Liver (tissue), 9 donors: Measurements from ENCODE around the gene CFAP61. TPM values are rescaled to one million over a fixed set of nuclear protein-coding genes. Genes with fewer than 3 reads are reported as not detected.
"Not testable (repeated sequence)": the region's sequence is repeated elsewhere in the genome, so short reads cannot be mapped to it uniquely, and the experiment has no call there.

Experiments used
- DNase-seq: peaks from one replicate; pipeline ENCODE4 v3.0.0-alpha.2; 2017; ENCODE audit warnings: low spot score
- H3K27ac ChIP-seq, 2 donors: one replicate each; pipeline ENCODE4 v1.7.0; 2013; ENCODE audit warnings: inconsistent platforms in 2 of 2, low read length in 2 of 2, control low read depth in 1 of 2, low read depth in 1 of 2, mild to moderate bottlenecking in 1 of 2
- H3K27me3 ChIP-seq, 4 donors: one replicate each; pipeline versions ENCODE4 v1.6.1 to v1.7.0; 2013; ENCODE audit warnings: low read length in 3 of 4, inconsistent platforms in 1 of 4, mild to moderate bottlenecking in 1 of 4, moderate library complexity in 1 of 4; ENCODE audit not compliant: control insufficient read depth in 4 of 4, insufficient read depth in 4 of 4
- H3K36me3 ChIP-seq, 4 donors: one replicate each; pipeline versions ENCODE4 v1.6.1 to v1.7.0; 2013; ENCODE audit warnings: low read length in 3 of 4, mild to moderate bottlenecking in 3 of 4, low read depth in 1 of 4, moderate library complexity in 1 of 4; ENCODE audit not compliant: control insufficient read depth in 4 of 4, insufficient read depth in 3 of 4
- H3K4me1 ChIP-seq, 4 donors: one replicate each; pipeline versions ENCODE4 v1.6.1 to v1.7.0; 2013; ENCODE audit warnings: low read length in 3 of 4, mild to moderate bottlenecking in 3 of 4, moderate library complexity in 1 of 4; ENCODE audit not compliant: control insufficient read depth in 4 of 4, insufficient read depth in 4 of 4
- H3K4me3 ChIP-seq, 3 donors: one replicate each; pipeline versions ENCODE4 v1.6.1 to v1.7.0; 2013; ENCODE audit warnings: low read length in 3 of 3, control low read depth in 1 of 3, low read depth in 1 of 3, mild to moderate bottlenecking in 1 of 3
- H3K9ac ChIP-seq, 2 donors: one replicate each; pipeline ENCODE4 v1.7.0; 2013; ENCODE audit warnings: low read length in 2 of 2, mild to moderate bottlenecking in 2 of 2, moderate library complexity in 2 of 2, control low read depth in 1 of 2, low read depth in 1 of 2
- H3K9me3 ChIP-seq, 4 donors: one replicate each; pipeline versions ENCODE4 v1.6.1 to v1.7.0; 2013; ENCODE audit warnings: low read length in 3 of 4; ENCODE audit not compliant: control insufficient read depth in 4 of 4
- ATF3 ChIP-seq: IDR thresholded peaks from 2 replicates; pipeline ENCODE4 v1.6.1; 2016; ENCODE audit warnings: antibody characterized with exemption
- CTCF ChIP-seq: fragments of 150-350 bp; IDR thresholded peaks from 2 replicates; pipeline ENCODE4 v1.5.1; 2017; ENCODE audit warnings: improper control_type of control experiment, low read depth, low read length; ENCODE audit not compliant: missing input control
- EGR1 ChIP-seq, 2 donors: IDR thresholded peaks; 2 replicates each; pipeline ENCODE4 v1.6.1; 2016 to 2018; ENCODE audit warnings: antibody characterized with exemption in 2 of 2, low read depth in 2 of 2
- FOXA1 ChIP-seq: IDR thresholded peaks from 2 replicates; pipeline ENCODE4 v1.6.1; 2016; ENCODE audit warnings: antibody characterized with exemption
- FOXA2 ChIP-seq: IDR thresholded peaks from 2 replicates; pipeline ENCODE4 v1.6.1; 2016; ENCODE audit warnings: antibody characterized with exemption
- GABPA ChIP-seq, 2 donors: IDR thresholded peaks in 1 of 2; conservative IDR thresholded peaks in 1 of 2; 2 replicates each; pipeline ENCODE4 v1.6.1; 2016; ENCODE audit warnings: antibody characterized with exemption in 2 of 2, mild to moderate bottlenecking in 1 of 2, moderate library complexity in 1 of 2
- HNF4A ChIP-seq, 2 donors: conservative IDR thresholded peaks; 2 replicates each; pipeline ENCODE4 v1.6.1; 2016; ENCODE audit warnings: antibody characterized with exemption in 2 of 2, mild to moderate bottlenecking in 2 of 2
- HNF4G ChIP-seq: IDR thresholded peaks from 2 replicates; pipeline ENCODE4 v1.6.1; 2016; ENCODE audit warnings: antibody characterized with exemption
- JUND ChIP-seq, 2 donors: IDR thresholded peaks; 2 replicates each; pipeline ENCODE4 v1.6.1; 2016; ENCODE audit warnings: antibody characterized with exemption in 2 of 2
- MAX ChIP-seq: IDR thresholded peaks from 2 replicates; pipeline ENCODE4 v1.6.1; 2016; ENCODE audit warnings: antibody characterized with exemption
- NR2F2 ChIP-seq: IDR thresholded peaks from 2 replicates; pipeline ENCODE4 v1.6.1; 2016; ENCODE audit warnings: antibody characterized with exemption
- RAD21 ChIP-seq, 2 donors: IDR thresholded peaks; 2 replicates each; pipeline ENCODE4 v1.6.1; 2016; ENCODE audit warnings: antibody characterized with exemption in 2 of 2, mild to moderate bottlenecking in 2 of 2
- RXRA ChIP-seq, 2 donors: IDR thresholded peaks; 2 replicates each; pipeline ENCODE4 v1.6.1; 2017 to 2018; ENCODE audit warnings: antibody characterized with exemption in 2 of 2, mild to moderate bottlenecking in 1 of 2
- SP1 ChIP-seq: IDR thresholded peaks from 2 replicates; pipeline ENCODE4 v1.6.1; 2018; ENCODE audit warnings: antibody characterized with exemption, mild to moderate bottlenecking
- TAF1 ChIP-seq: conservative IDR thresholded peaks from 2 replicates; pipeline ENCODE4 v1.6.1; 2016; ENCODE audit warnings: antibody characterized with exemption, mild to moderate bottlenecking
- YY1 ChIP-seq: IDR thresholded peaks from 2 replicates; pipeline ENCODE4 v1.6.1; 2016; ENCODE audit warnings: antibody characterized with exemption, mild to moderate bottlenecking
- WGBS: extraction: QIAGEN DNeasy Blood & Tissue Kit; methylation state at CpG from one replicate; pipeline ENCODE4 v1.1.7; 2013; 5-methylcytosine and 5-hydroxymethylcytosine counted together
- polyA plus RNA-seq, 2 donors: library from polyadenylated mRNA; stranded (reverse) in 1 of 2; unstranded in 1 of 2; fragments of 200-250 nt in 1 of 2; fragments of >200 nt in 1 of 2; fragmentation: Nextera tagmentation in 1 of 2; extraction: Ambion mirVana in 1 of 2; gene quantifications; one replicate each; pipeline versions ENCODE4 v1.2.1 to v1.2.3, GENCODE V29; 2013 to 2015
- total RNA-seq, 2 donors: library from RNA; depleted of rRNA; stranded (reverse); fragments of >200 nt; gene quantifications; one replicate each; pipeline ENCODE4 v1.2.3, GENCODE V29; 2014
- TF ChIP-seq, protein P1 (sequence below): IDR thresholded peaks from 2 replicates; pipeline ENCODE4 v1.6.1; 2016; ENCODE audit warnings: antibody characterized with exemption, mild to moderate bottlenecking
- TF ChIP-seq, protein P2 (sequence below): IDR thresholded peaks from 2 replicates; pipeline ENCODE4 v1.6.1; 2016; ENCODE audit warnings: antibody characterized with exemption
- donor health status: healthy.
- donor health status: healthy.
- donor health status: healthy.
- donor health status: healthy.
- donor health status: healthy.

CFAP61 gene
- total and polyA plus RNA-seq, 4 donors, result 0.05 TPM; not detected in 3

DNA sequence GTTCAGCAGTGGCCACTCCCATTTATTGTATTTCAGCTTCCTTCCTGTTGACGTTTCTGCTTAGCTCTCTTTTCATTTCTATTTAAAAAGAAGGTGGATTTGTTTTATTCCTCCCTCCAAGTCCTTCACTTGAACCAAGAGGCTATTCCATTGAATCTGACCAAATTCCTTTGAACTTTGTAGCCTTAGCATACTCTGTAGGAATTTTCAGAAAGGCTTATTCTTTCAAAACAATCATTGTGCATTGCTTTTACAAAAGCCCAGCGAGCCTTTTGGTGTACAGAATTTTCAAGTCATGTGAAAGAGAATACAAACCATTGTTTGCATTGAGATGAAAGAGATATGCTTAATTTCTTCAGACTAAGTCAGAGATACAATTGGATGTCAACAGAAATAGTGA is 164.6 kb downstream of the CFAP61 start (continued):
- TF ChIP-seq SP1 (no peak), FOXA1 (no peak)

DNA sequence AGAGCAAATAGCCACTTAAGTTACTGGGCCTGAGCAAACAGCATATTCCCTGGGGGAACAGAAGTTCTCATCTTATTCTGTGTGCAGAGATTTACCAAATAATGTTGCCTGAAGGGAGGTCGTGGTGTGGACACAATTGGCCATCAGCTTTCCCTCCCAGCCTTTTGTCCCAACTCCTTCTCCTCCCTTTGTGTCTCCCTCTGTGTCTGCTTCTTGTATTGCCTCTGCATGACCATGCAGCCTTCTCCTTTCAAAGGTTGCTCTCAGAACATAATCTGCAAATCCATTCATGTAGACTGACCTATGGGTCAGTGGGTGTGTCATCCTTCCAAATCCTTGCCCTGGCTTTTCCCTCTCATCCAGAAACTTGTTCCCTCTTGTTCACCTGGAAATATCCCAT is 165.3 kb downstream of the CFAP61 start:
- H3K9me3 ChIP-seq, result peaks cover 0 to 3% (median under 1%) of the 10 kb centered on the region in 4 donors
- H3K9ac ChIP-seq, result no peak overlapping the region
- H3K27me3 ChIP-seq, result peaks cover 0 to 7% (median 0%) of the 10 kb centered on the region in 4 donors
- WGBS, result 34% methylated on average over 1 of the region's 1 CpG
- no peak for TF ChIP-seq RXRA (IDR thresholded peaks at IDR 0.05)
- TF ChIP-seq HNF4G, result no peak
- no peak for TF ChIP-seq RAD21 (IDR thresholded peaks at IDR 0.05)
- TF ChIP-seq FOXA2, result no peak
- no peak for TF ChIP-seq GABPA (IDR thresholded peaks at IDR 0.05 in 1 of 2, conservative IDR thresholded peaks at IDR 0.05 in 1 of 2)
- TF ChIP-seq, protein P1, sequence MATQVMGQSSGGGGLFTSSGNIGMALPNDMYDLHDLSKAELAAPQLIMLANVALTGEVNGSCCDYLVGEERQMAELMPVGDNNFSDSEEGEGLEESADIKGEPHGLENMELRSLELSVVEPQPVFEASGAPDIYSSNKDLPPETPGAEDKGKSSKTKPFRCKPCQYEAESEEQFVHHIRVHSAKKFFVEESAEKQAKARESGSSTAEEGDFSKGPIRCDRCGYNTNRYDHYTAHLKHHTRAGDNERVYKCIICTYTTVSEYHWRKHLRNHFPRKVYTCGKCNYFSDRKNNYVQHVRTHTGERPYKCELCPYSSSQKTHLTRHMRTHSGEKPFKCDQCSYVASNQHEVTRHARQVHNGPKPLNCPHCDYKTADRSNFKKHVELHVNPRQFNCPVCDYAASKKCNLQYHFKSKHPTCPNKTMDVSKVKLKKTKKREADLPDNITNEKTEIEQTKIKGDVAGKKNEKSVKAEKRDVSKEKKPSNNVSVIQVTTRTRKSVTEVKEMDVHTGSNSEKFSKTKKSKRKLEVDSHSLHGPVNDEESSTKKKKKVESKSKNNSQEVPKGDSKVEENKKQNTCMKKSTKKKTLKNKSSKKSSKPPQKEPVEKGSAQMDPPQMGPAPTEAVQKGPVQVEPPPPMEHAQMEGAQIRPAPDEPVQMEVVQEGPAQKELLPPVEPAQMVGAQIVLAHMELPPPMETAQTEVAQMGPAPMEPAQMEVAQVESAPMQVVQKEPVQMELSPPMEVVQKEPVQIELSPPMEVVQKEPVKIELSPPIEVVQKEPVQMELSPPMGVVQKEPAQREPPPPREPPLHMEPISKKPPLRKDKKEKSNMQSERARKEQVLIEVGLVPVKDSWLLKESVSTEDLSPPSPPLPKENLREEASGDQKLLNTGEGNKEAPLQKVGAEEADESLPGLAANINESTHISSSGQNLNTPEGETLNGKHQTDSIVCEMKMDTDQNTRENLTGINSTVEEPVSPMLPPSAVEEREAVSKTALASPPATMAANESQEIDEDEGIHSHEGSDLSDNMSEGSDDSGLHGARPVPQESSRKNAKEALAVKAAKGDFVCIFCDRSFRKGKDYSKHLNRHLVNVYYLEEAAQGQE, result no peak
- no peak for TF ChIP-seq CTCF
- TF ChIP-seq SP1, result no peak
- TF ChIP-seq FOXA1, result no peak
- TF ChIP-seq ATF3, result no peak
- TF ChIP-seq TAF1, result no peak
- TF ChIP-seq, protein P2, sequence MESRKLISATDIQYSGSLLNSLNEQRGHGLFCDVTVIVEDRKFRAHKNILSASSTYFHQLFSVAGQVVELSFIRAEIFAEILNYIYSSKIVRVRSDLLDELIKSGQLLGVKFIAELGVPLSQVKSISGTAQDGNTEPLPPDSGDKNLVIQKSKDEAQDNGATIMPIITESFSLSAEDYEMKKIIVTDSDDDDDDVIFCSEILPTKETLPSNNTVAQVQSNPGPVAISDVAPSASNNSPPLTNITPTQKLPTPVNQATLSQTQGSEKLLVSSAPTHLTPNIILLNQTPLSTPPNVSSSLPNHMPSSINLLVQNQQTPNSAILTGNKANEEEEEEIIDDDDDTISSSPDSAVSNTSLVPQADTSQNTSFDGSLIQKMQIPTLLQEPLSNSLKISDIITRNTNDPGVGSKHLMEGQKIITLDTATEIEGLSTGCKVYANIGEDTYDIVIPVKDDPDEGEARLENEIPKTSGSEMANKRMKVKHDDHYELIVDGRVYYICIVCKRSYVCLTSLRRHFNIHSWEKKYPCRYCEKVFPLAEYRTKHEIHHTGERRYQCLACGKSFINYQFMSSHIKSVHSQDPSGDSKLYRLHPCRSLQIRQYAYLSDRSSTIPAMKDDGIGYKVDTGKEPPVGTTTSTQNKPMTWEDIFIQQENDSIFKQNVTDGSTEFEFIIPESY, result no peak
- TF ChIP-seq JUND (IDR thresholded peaks at IDR 0.05), result no peak
- TF ChIP-seq EGR1 (IDR thresholded peaks at IDR 0.05; ENCODE audit: low read depth in 2 of 2), result no peak
- TF ChIP-seq YY1, result no peak
- TF ChIP-seq NR2F2, result no peak
- no peak for TF ChIP-seq MAX
- TF ChIP-seq HNF4A (conservative IDR thresholded peaks at IDR 0.05), result no peak
- no peak overlapping the region for H3K4me3 ChIP-seq
- H3K4me1 ChIP-seq, result no peaks in the 10 kb centered on the region
- H3K27ac ChIP-seq, result no peak overlapping the region
- no peak for DNase-seq
- H3K36me3 ChIP-seq, result no peaks in the 10 kb centered on the region

GRCh38 chr20:20218106-20218505 is 165.8 kb downstream of the CFAP61 start:
- not testable (repeated sequence) for H3K9ac ChIP-seq, H3K4me1 ChIP-seq, DNase-seq, H3K27ac ChIP-seq, H3K9me3 ChIP-seq, H3K27me3 ChIP-seq, H3K36me3 ChIP-seq, H3K4me3 ChIP-seq
- WGBS, result 85% methylated on average over 4 of the region's 4 CpGs
